Measurements from ENCODE around the gene SLC17A9.

GRCh38 chr20:62968378-62969178 is 16.1 kb downstream of the SLC17A9 start:
- TF ChIP-seq GATA2 (IDR thresholded peaks at IDR 0.05; ENCODE audit: low read depth, low read length) (no peak), GATA3 (IDR thresholded peaks at IDR 0.05; ENCODE audit: low read depth, low read length) (no peak)

Data from SH-SY5Y (cell line).